Activated CD8-positive, alpha-beta memory T cell treated with anti-CD3 and anti-CD28 coated beads, Interleukin-2, amount 50 U/mL, for 1 hour (primary cell): ENCODE data around the gene ZFP92.
"Not testable (repeated sequence)": the region's sequence is repeated elsewhere in the genome, so short reads cannot be mapped to it uniquely, and the experiment has no call there.

Experiments used
- DNase-seq: peaks from one replicate; pipeline ENCODE4 v3.0.0-alpha.2; 2020; ENCODE audit errors: extremely low read depth

ZFP92 gene

GRCh38 chrX:153411255-153411987, at the start of gene ZFP92:
Gene ZFP92, plus strand, starts transcription at chrX:153411472. Its CDS starts 6,851 bp downstream, at chrX:153418323.
- DNase-seq, result no peak

- no peak for DNase-seq
Observed at GRCh38 chrX:153361781-153362397, 49.4 kb upstream of the ZFP92 start.

GRCh38 chrX:153365670-153366069, 45.6 kb upstream of the ZFP92 start:
- no peak for DNase-seq

- DNase-seq, result no peak
Observed at GRCh38 chrX:153366119-153366518, 45.2 kb upstream of the ZFP92 start.

GRCh38 chrX:153366878-153367538, 44.3 kb upstream of the ZFP92 start:
- no peak for DNase-seq

GRCh38 chrX:153370293-153371055, 40.8 kb upstream of the ZFP92 start:
- no peak for DNase-seq

- DNase-seq, result no peak
Observed at GRCh38 chrX:153371256-153371655, 40.0 kb upstream of the ZFP92 start.

- no peak for DNase-seq
Observed at GRCh38 chrX:153372949-153373348, 38.3 kb upstream of the ZFP92 start.

GRCh38 chrX:153374426-153374825, 36.8 kb upstream of the ZFP92 start:
- no peak for DNase-seq

- no peak for DNase-seq
Observed at GRCh38 chrX:153375571-153375970, 35.7 kb upstream of the ZFP92 start.

GRCh38 chrX:153377727-153378126, 33.5 kb upstream of the ZFP92 start:
- no peak for DNase-seq

GRCh38 chrX:153378607-153379006, 32.7 kb upstream of the ZFP92 start:
- no peak for DNase-seq

GRCh38 chrX:153379508-153379907, 31.8 kb upstream of the ZFP92 start:
- DNase-seq, result no peak

- DNase-seq, result no peak
Observed at GRCh38 chrX:153379971-153380581, 31.2 kb upstream of the ZFP92 start.

GRCh38 chrX:153380691-153381090, 30.6 kb upstream of the ZFP92 start:
- DNase-seq, result no peak

GRCh38 chrX:153381684-153382532, 29.4 kb upstream of the ZFP92 start:
- no peak for DNase-seq

GRCh38 chrX:153382563-153383482, 28.4 kb upstream of the ZFP92 start:
- no peak for DNase-seq

- no peak for DNase-seq
Observed at GRCh38 chrX:153384390-153384789, 26.9 kb upstream of the ZFP92 start.

- not testable (repeated sequence) for DNase-seq
Observed at GRCh38 chrX:153384973-153385372, 26.3 kb upstream of the ZFP92 start.

- no peak for DNase-seq
Observed at GRCh38 chrX:153386097-153386496, 25.2 kb upstream of the ZFP92 start.
